ENCODE data around the gene RILPL2.
"Not testable (repeated sequence)": the region's sequence is repeated elsewhere in the genome, so short reads cannot be mapped to it uniquely, and the experiment has no call there.

Gene RILPL2

GRCh38 chr12:123379391-123379790, 57.1 kb downstream of the RILPL2 start:
- no peak for FAIRE-seq

- FAIRE-seq: not testable (repeated sequence)
Observed at GRCh38 chr12:123372415-123372814, 64.1 kb downstream of the RILPL2 start.

- FAIRE-seq: not testable (repeated sequence)
Observed at GRCh38 chr12:123371667-123372368, 64.7 kb downstream of the RILPL2 start.

GRCh38 chr12:123369229-123369628, 67.3 kb downstream of the RILPL2 start:
- no peak for FAIRE-seq

- not testable (repeated sequence) for FAIRE-seq
Observed at GRCh38 chr12:123368431-123368830, 68.1 kb downstream of the RILPL2 start.

GRCh38 chr12:123367511-123367910, 69.0 kb downstream of the RILPL2 start:
- FAIRE-seq: no peak
